GM12878 (cell line): ENCODE results near the gene ARID5B. TPM values are rescaled to one million over a fixed set of nuclear protein-coding genes. Genes with fewer than 3 reads are reported as not detected.

Experiments
- ATAC-seq: fragments of 200-7000 bp; cut with Tn5 transposase; 3 replicates; pipeline ENCODE4 v1.9.1; 2020; ENCODE audit warnings: mild to moderate bottlenecking, moderate library complexity
- BruUV-seq: library from RNA; stranded (reverse); fragments of 400-500 nt; replicated peaks from 2 replicates; lab custom pipeline; 2021; lab: Mats Ljungman, UMichigan
- CTCF ChIA-PET: fragments of 300-600 bp; sonication (Branson Sonifier 250); formaldehyde crosslinking; extraction: SDS; loops from one replicate; lab custom pipeline; 2021; ENCODE audit warnings: inconsistent platforms; lab: Yijun Ruan, JAX
- POLR2A ChIA-PET: fragments of 350-600 bp; formaldehyde crosslinking; extraction: SDS; loops from one replicate; lab custom pipeline; 2021; ENCODE audit warnings: inconsistent platforms; lab: Charles Lee
- RAD21 ChIA-PET: fragments of 300-600 bp; sonication (Branson Sonifier 250); formaldehyde crosslinking; loops from one replicate; lab custom pipeline; 2023; ENCODE audit warnings: antibody characterized with exemption; ENCODE audit not compliant: unreplicated experiment; lab: Charles Lee
- SMC1A ChIA-PET: fragments of 300-600 bp; sonication (Branson Sonifier 250); formaldehyde crosslinking; loops from one replicate; lab custom pipeline; 2023; ENCODE audit not compliant: unreplicated experiment, uncharacterized antibody; lab: Charles Lee
- DNase-seq: peaks from one replicate; pipeline ENCODE4 v3.0.0-alpha.2; 2011; ENCODE audit warnings: low read depth, low spot score
- FAIRE-seq: peaks from 3 replicates; lab custom pipeline; 2011; peaks lifted over from hg19 to GRCh38; lab: Jason Lieb, UNC
- H2AFZ ChIP-seq: 2 replicates; pipeline ENCODE4 v1.6.0; 2011; ENCODE audit warnings: low read depth, low read length, control low read depth; ENCODE audit not compliant: control insufficient read depth
- H3K27ac ChIP-seq: 2 replicates; pipeline ENCODE4 v1.5.1; 2011; ENCODE audit warnings: control low read depth; ENCODE audit not compliant: control insufficient read depth, insufficient read depth
- H3K27me3 ChIP-seq, 2 experiments: replicated peaks in 1 of 2; 2 replicates each; pipeline versions ENCODE4 v1.6.0 to v1.6.1; 2011; ENCODE audit warnings: low read length in 1 of 2; ENCODE audit not compliant: control insufficient read depth in 2 of 2, insufficient read depth in 2 of 2
- H3K36me3 ChIP-seq, 2 experiments: 2 replicates each; pipeline ENCODE4 v1.5.1; 2011; ENCODE audit warnings: low read length in 1 of 2; ENCODE audit not compliant: control insufficient read depth in 2 of 2, insufficient read depth in 2 of 2
- H3K4me1 ChIP-seq: 2 replicates; pipeline ENCODE4 v1.6.1; 2011; ENCODE audit warnings: mild to moderate bottlenecking, low read length, moderate library complexity, mixed read lengths; ENCODE audit not compliant: control insufficient read depth, insufficient read depth
- H3K4me2 ChIP-seq: 2 replicates; pipeline ENCODE4 v1.6.0; 2011; ENCODE audit warnings: control low read depth; ENCODE audit not compliant: control insufficient read depth, insufficient read depth
- H3K4me3 ChIP-seq: fragments of 200-600 bp; sonication (generic); 2 replicates; pipeline ENCODE4 v1.5.1; 2016
- H3K79me2 ChIP-seq: 2 replicates; pipeline ENCODE4 v1.6.0; 2011; ENCODE audit warnings: low read length; ENCODE audit not compliant: control insufficient read depth, insufficient read depth
- H3K9ac ChIP-seq: 2 replicates; pipeline ENCODE4 v1.8.0; 2011; ENCODE audit warnings: low read length, control low read depth, mixed read lengths; ENCODE audit not compliant: control insufficient read depth, insufficient read depth
- H3K9me3 ChIP-seq: replicated peaks from 3 replicates; pipeline ENCODE4 v1.5.1; 2011; ENCODE audit warnings: mild to moderate bottlenecking, low read length; ENCODE audit not compliant: control insufficient read depth, insufficient read depth
- H4K20me1 ChIP-seq: 2 replicates; pipeline ENCODE4 v1.6.0; 2011; ENCODE audit not compliant: control insufficient read depth, insufficient read depth
- ATF3 ChIP-seq: IDR thresholded peaks from 2 replicates; pipeline ENCODE4 v1.6.1; 2011; ENCODE audit warnings: low read depth, mild to moderate bottlenecking, low read length, moderate library complexity, borderline replicate concordance; ENCODE audit errors: extremely low read depth
- ATF7 ChIP-seq: fragments of 450-650 bp; IDR thresholded peaks from 2 replicates; pipeline ENCODE4 v1.6.1; 2016; ENCODE audit warnings: low read depth, mild to moderate bottlenecking
- BCLAF1 ChIP-seq: fragments of 450-650 bp; IDR thresholded peaks from 2 replicates; pipeline ENCODE4 v1.6.1; 2017; ENCODE audit warnings: antibody characterized with exemption, mild to moderate bottlenecking, moderate library complexity
- KDM1A ChIP-seq: fragments of 200-600 bp; sonication (generic); IDR thresholded peaks from 2 replicates; pipeline ENCODE4 v1.6.1; 2016; ENCODE audit warnings: borderline replicate concordance
- NBN ChIP-seq: fragments of 450-650 bp; IDR thresholded peaks from 2 replicates; pipeline ENCODE4 v1.6.1; 2016
- NKRF ChIP-seq: fragments of 450-650 bp; conservative IDR thresholded peaks from 2 replicates; pipeline ENCODE4 v1.6.1; 2017; ENCODE audit warnings: mild to moderate bottlenecking, moderate library complexity
- RUNX3 ChIP-seq: IDR thresholded peaks from 2 replicates; pipeline ENCODE4 v1.6.1; 2012; ENCODE audit warnings: low read length, inconsistent platforms
- ZNF24 ChIP-seq: fragments of 450-650 bp; IDR thresholded peaks from 2 replicates; pipeline ENCODE4 v1.6.1; 2017; ENCODE audit warnings: antibody characterized with exemption, mild to moderate bottlenecking
- WGBS: methylation state at CpG from one replicate; pipeline ENCODE4 v1.1.6; 2016; ENCODE audit warnings: low lambda C conversion rate; ENCODE audit not compliant: insufficient replicate concordance, insufficient coverage; ENCODE audit errors: missing lambda C conversion rate; 5-methylcytosine and 5-hydroxymethylcytosine counted together
- in situ Hi-C: fragments of 300-500 bp; cut with MboI; formaldehyde crosslinking; loops from 9 replicates; pipeline ENCODE4 v1.14.3; 2018; ENCODE audit warnings: mixed read lengths
- intact Hi-C: fragments of 100-400 bp; cut with micrococcal nuclease; formaldehyde crosslinking; loops from one replicate; pipeline ENCODE4 v1.14.2; 2022; ENCODE audit not compliant: unreplicated experiment
- polyA plus RNA-seq, 11 experiments: library from polyadenylated mRNA; depleted of rRNA in 4 of 11; unstranded in 6 of 11; stranded (reverse) in 5 of 11; fragments of >200 nt; fragmentation: Nextera tagmentation in 4 of 11; fragmentation: Illumina TruSeq in 1 of 11; extraction: Ambion mirVana in 4 of 11; extraction: Trizol in 1 of 11; gene quantifications; 1 replicate in 1 of 11; 2 replicates in 10 of 11; pipeline versions ENCODE4 v1.2.1 to v1.2.3, GENCODE V29; 2011 to 2016; ENCODE audit warnings: inconsistent platforms in 2 of 11, missing spikeins in 2 of 11, low read depth in 1 of 11
- total RNA-seq, 4 experiments: library from RNA; depleted of rRNA in 3 of 4; stranded (reverse); fragments of >200 nt in 3 of 4; fragmentation: Illumina TruSeq in 1 of 4; extraction: Trizol in 1 of 4; gene quantifications; 2 replicates each; pipeline versions ENCODE4 v1.2.1 to v1.2.3, GENCODE V29; 2013 to 2021
- TF ChIP-seq, protein P1 (sequence below): fragments of 450-650 bp; IDR thresholded peaks from 2 replicates; pipeline ENCODE4 v1.6.1; 2016; ENCODE audit warnings: mild to moderate bottlenecking

ARID5B gene
- total and polyA plus RNA-seq, 10 of the 15 experiments (the other 5 are each of a cell fraction or from before 2014, with no cell fraction given), result 2.7 to 8.5 (median 6.1) TPM

GRCh38 chr10:62063795-62064472 lies 162.4 kb downstream of the ARID5B start:
- ChIA-PET CTCF (interaction anchor here (0.7 kb wide), 1 partner anchor 25 kb away, joined by 3 read pairs; no protein-coding TSS in a partner anchor), POLR2A (no interaction called here), RAD21 (no interaction called here), SMC1A (interaction anchor here (1.1 kb wide), 1 partner anchor 15 kb away, joined by 4 read pairs; no protein-coding TSS in a partner anchor)
- Histone ChIP-seq H4K20me1 (no peaks in the 10 kb centered on the region), H3K27ac (no peak overlapping the region), H3K79me2 (no peaks in the 10 kb centered on the region; the same call in none of the 2 replicates), H3K4me3 (no peak overlapping the region), H3K4me1 (no peaks in the 10 kb centered on the region), H3K4me2 (no peak overlapping the region), H3K9ac (no peak overlapping the region), H2AFZ (no peak overlapping the region), H3K36me3 (peaks cover 0 to 20% of the 10 kb centered on the region in 2 experiments), H3K9me3 (no peaks in the 10 kb centered on the region; the same call in 2 of the 3 replicates), H3K27me3 (no peaks in the 10 kb centered on the region)
- ATAC-seq (no peak), DNase-seq (no peak), FAIRE-seq (no peak)
- 85% methylated on average over 3 of the region's 3 CpGs for WGBS
- intact Hi-C loops (no loop called here), in situ Hi-C loops (no loop called here)
- no TSS peak for BruUV-seq
- no peak for TF ChIP-seq KDM1A
- no peak for TF ChIP-seq RUNX3
- TF ChIP-seq ATF3, result no peak
- no peak for TF ChIP-seq NBN
- TF ChIP-seq, protein P1, sequence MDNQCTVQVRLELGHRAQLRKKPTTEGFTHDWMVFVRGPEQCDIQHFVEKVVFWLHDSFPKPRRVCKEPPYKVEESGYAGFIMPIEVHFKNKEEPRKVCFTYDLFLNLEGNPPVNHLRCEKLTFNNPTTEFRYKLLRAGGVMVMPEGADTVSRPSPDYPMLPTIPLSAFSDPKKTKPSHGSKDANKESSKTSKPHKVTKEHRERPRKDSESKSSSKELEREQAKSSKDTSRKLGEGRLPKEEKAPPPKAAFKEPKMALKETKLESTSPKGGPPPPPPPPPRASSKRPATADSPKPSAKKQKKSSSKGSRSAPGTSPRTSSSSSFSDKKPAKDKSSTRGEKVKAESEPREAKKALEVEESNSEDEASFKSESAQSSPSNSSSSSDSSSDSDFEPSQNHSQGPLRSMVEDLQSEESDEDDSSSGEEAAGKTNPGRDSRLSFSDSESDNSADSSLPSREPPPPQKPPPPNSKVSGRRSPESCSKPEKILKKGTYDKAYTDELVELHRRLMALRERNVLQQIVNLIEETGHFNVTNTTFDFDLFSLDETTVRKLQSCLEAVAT, result no peak
- TF ChIP-seq ZNF24, result no peak
- no peak for TF ChIP-seq NKRF
- no peak for TF ChIP-seq ATF7
- no peak for TF ChIP-seq BCLAF1
